Neuronal stem cell (in vitro differentiated cells): ENCODE data around the gene ATP7A.

Source experiments
- DNase-seq: peaks from one replicate; pipeline ENCODE4 v3.0.0-alpha.2; 2013; ENCODE audit warnings: low spot score
- H2AFZ ChIP-seq: one replicate; pipeline ENCODE4 v1.6.1; 2013; ENCODE audit warnings: mild to moderate bottlenecking, low read length, inconsistent platforms
- H2AK5ac ChIP-seq: 2 replicates; pipeline ENCODE4 v1.6.1; 2013; ENCODE audit warnings: low read depth, mild to moderate bottlenecking, inconsistent platforms, low read length, moderate library complexity, mixed read lengths
- H2BK120ac ChIP-seq: 2 replicates; pipeline ENCODE4 v1.6.1; 2013; ENCODE audit warnings: low read depth, mild to moderate bottlenecking, inconsistent platforms, low read length, moderate library complexity, mixed read lengths
- H2BK12ac ChIP-seq: one replicate; pipeline ENCODE4 v1.6.1; 2013; ENCODE audit warnings: low read length, inconsistent platforms
- H2BK15ac ChIP-seq: 2 replicates; pipeline ENCODE4 v1.6.1; 2013; ENCODE audit warnings: mild to moderate bottlenecking, low read length, inconsistent platforms, mixed read lengths
- H2BK5ac ChIP-seq: one replicate; pipeline ENCODE4 v1.6.1; 2013; ENCODE audit warnings: inconsistent platforms, mild to moderate bottlenecking, low read length, moderate library complexity
- H3K14ac ChIP-seq: one replicate; pipeline ENCODE4 v1.6.1; 2013; ENCODE audit warnings: low read length, inconsistent platforms
- H3K18ac ChIP-seq: 2 replicates; pipeline ENCODE4 v1.6.1; 2013; ENCODE audit warnings: low read length, inconsistent platforms
- H3K23ac ChIP-seq: 2 replicates; pipeline ENCODE4 v1.6.1; 2013; ENCODE audit warnings: low read depth, mild to moderate bottlenecking, mixed read lengths, low read length, inconsistent platforms; ENCODE audit not compliant: poor library complexity
- H3K27ac ChIP-seq: replicated peaks from 3 replicates; pipeline ENCODE4 v1.5.1; 2013; ENCODE audit warnings: low read length, inconsistent platforms
- H3K27me3 ChIP-seq, 3 experiments: 2 replicates each; pipeline ENCODE4 v1.6.1; 2013; ENCODE audit warnings: low read length in 3 of 3, mild to moderate bottlenecking in 2 of 3, inconsistent platforms in 1 of 3, low read depth in 1 of 3, mixed read lengths in 1 of 3, moderate library complexity in 1 of 3; ENCODE audit not compliant: control insufficient read depth in 3 of 3, insufficient read depth in 3 of 3
- H3K36me3 ChIP-seq, 2 donors: replicated peaks in 1 of 2; 2 replicates each; pipeline ENCODE4 v1.6.1; 2013; ENCODE audit warnings: low read length in 2 of 2; ENCODE audit not compliant: control insufficient read depth in 2 of 2, insufficient read depth in 2 of 2
- H3K4ac ChIP-seq: 2 replicates; pipeline ENCODE4 v1.6.1; 2013; ENCODE audit warnings: inconsistent platforms, mild to moderate bottlenecking, low read length, moderate library complexity
- H3K4me1 ChIP-seq, 2 donors: 1 replicate in 1 of 2; 2 replicates in 1 of 2; pipeline ENCODE4 v1.6.1; 2013; ENCODE audit warnings: low read length in 2 of 2, low read depth in 1 of 2; ENCODE audit not compliant: control insufficient read depth in 2 of 2, insufficient read depth in 1 of 2
- H3K4me2 ChIP-seq: one replicate; pipeline ENCODE4 v1.6.1; 2013; ENCODE audit warnings: mild to moderate bottlenecking, low read length, inconsistent platforms; ENCODE audit not compliant: insufficient read depth, poor library complexity, severe bottlenecking
- H3K4me3 ChIP-seq, 2 donors: 2 replicates each; pipeline ENCODE4 v1.5.1; 2013; ENCODE audit warnings: low read length in 2 of 2, mild to moderate bottlenecking in 2 of 2, inconsistent platforms in 1 of 2, moderate library complexity in 1 of 2
- H3K79me1 ChIP-seq: one replicate; pipeline ENCODE4 v1.6.1; 2013; ENCODE audit warnings: low read depth, mild to moderate bottlenecking, inconsistent platforms, low read length, moderate library complexity
- H3K9ac ChIP-seq: one replicate; pipeline ENCODE4 v1.6.1; 2013; ENCODE audit warnings: mild to moderate bottlenecking, low read depth, low read length, inconsistent platforms; ENCODE audit not compliant: poor library complexity
- H3K9me3 ChIP-seq, 2 donors: replicated peaks in 1 of 2; 2 replicates each; pipeline versions ENCODE3 to v1.6.1; 2013; ENCODE audit warnings: low read length in 2 of 2, mild to moderate bottlenecking in 2 of 2, inconsistent platforms in 1 of 2, low read depth in 1 of 2, mixed read lengths in 1 of 2, moderate library complexity in 1 of 2; ENCODE audit not compliant: control insufficient read depth in 2 of 2, insufficient read depth in 1 of 2
- H4K8ac ChIP-seq: one replicate; pipeline ENCODE4 v1.6.1; 2013; ENCODE audit warnings: low read depth, mild to moderate bottlenecking, inconsistent platforms, low read length, moderate library complexity
- H4K91ac ChIP-seq: one replicate; pipeline ENCODE4 v1.6.1; 2013; ENCODE audit warnings: low read length, low read depth, mild to moderate bottlenecking, inconsistent platforms; ENCODE audit not compliant: poor library complexity
- WGBS, 2 donors: extraction: QIAGEN DNeasy Blood & Tissue Kit; methylation state at CpG; one replicate each; pipeline ENCODE4 v1.1.7; 2013; ENCODE audit warnings: missing lambda C conversion rate in 2 of 2, mixed read lengths in 1 of 2; ENCODE audit not compliant: insufficient read length in 2 of 2, insufficient replicate concordance in 1 of 2; ENCODE audit errors: extremely low coverage in 2 of 2; 5-methylcytosine and 5-hydroxymethylcytosine counted together

Gene ATP7A

GRCh38 chrX:78037881-78038280 is 127.4 kb downstream of the ATP7A start:
- H2BK5ac ChIP-seq, result no peak overlapping the region
- H3K9me3 ChIP-seq, result no peaks in the 10 kb centered on the region
- H4K8ac ChIP-seq, result no peak overlapping the region
- no peaks in the 10 kb centered on the region for H3K4me1 ChIP-seq
- H2BK12ac ChIP-seq, result no peak overlapping the region
- no peaks in the 10 kb centered on the region for H3K27me3 ChIP-seq
- H3K27ac ChIP-seq, result no peak overlapping the region
- H2AFZ ChIP-seq, result no peak overlapping the region
- no peak overlapping the region for H3K18ac ChIP-seq
- no peak overlapping the region for H3K23ac ChIP-seq
- H3K9ac ChIP-seq, result no peak overlapping the region
- no peak overlapping the region for H3K4ac ChIP-seq
- H3K4me3 ChIP-seq, result no peak overlapping the region
- H3K79me1 ChIP-seq, result no peaks in the 10 kb centered on the region
- no peak overlapping the region for H2AK5ac ChIP-seq
- H2BK120ac ChIP-seq, result no peak overlapping the region
- H2BK15ac ChIP-seq, result no peak overlapping the region
- no peak for DNase-seq
- H3K4me2 ChIP-seq, result no peak overlapping the region
- H3K36me3 ChIP-seq, result no peaks in the 10 kb centered on the region
- no CpG with 5 or more reads among the region's 3 CpGs for WGBS, 2 donors
- no peak overlapping the region for H4K91ac ChIP-seq
- H3K14ac ChIP-seq, result no peak overlapping the region

- Histone ChIP-seq H3K23ac (no peak overlapping the region), H3K14ac (no peak overlapping the region), H2BK120ac (no peak overlapping the region), H4K8ac (no peak overlapping the region), H3K4me1 (no peaks in the 10 kb centered on the region), H3K27ac (no peak overlapping the region), H3K18ac (no peak overlapping the region), H4K91ac (no peak overlapping the region), H3K36me3 (no peaks in the 10 kb centered on the region), H3K4me2 (no peak overlapping the region), H2AFZ (no peak overlapping the region), H2BK12ac (no peak overlapping the region), H3K9me3 (no peaks in the 10 kb centered on the region), H2BK5ac (no peak overlapping the region), H3K4ac (no peak overlapping the region), H3K27me3 (no peaks in the 10 kb centered on the region), H3K9ac (no peak overlapping the region), H2BK15ac (no peak overlapping the region), H3K79me1 (no peaks in the 10 kb centered on the region), H2AK5ac (no peak overlapping the region), H3K4me3 (no peak overlapping the region)
- no peak for DNase-seq
- no CpG with 5 or more reads among the region's 1 CpG for WGBS, 2 donors
Measured at GRCh38 chrX:78042601-78043000, 132.1 kb downstream of the ATP7A start.

GRCh38 chrX:78046362-78046761 is 135.9 kb downstream of the ATP7A start:
- no peak overlapping the region for H2BK12ac ChIP-seq
- no peak overlapping the region for H2AK5ac ChIP-seq
- H3K9ac ChIP-seq, result no peak overlapping the region
- H3K36me3 ChIP-seq, result no peaks in the 10 kb centered on the region
- H3K4me1 ChIP-seq, result no peaks in the 10 kb centered on the region
- H3K4me3 ChIP-seq, result no peak overlapping the region
- H4K8ac ChIP-seq, result no peak overlapping the region
- H3K23ac ChIP-seq, result no peak overlapping the region
- no peaks in the 10 kb centered on the region for H3K27me3 ChIP-seq
- no peak overlapping the region for H3K4me2 ChIP-seq
- no peak overlapping the region for H2BK5ac ChIP-seq
- no peak for DNase-seq
- H3K9me3 ChIP-seq, result no peaks in the 10 kb centered on the region
- H3K27ac ChIP-seq, result no peak overlapping the region
- WGBS, 2 donors, result no CpG with 5 or more reads among the region's 4 CpGs
- H2BK120ac ChIP-seq, result no peak overlapping the region
- no peak overlapping the region for H2BK15ac ChIP-seq
- no peak overlapping the region for H4K91ac ChIP-seq
- H3K4ac ChIP-seq, result no peak overlapping the region
- H3K79me1 ChIP-seq, result no peaks in the 10 kb centered on the region
- H2AFZ ChIP-seq, result no peak overlapping the region
- no peak overlapping the region for H3K18ac ChIP-seq
- H3K14ac ChIP-seq, result no peak overlapping the region

- no peak overlapping the region for H4K8ac ChIP-seq
- H3K36me3 ChIP-seq, result no peaks in the 10 kb centered on the region
- no peaks in the 10 kb centered on the region for H3K27me3 ChIP-seq
- no peak overlapping the region for H3K27ac ChIP-seq
- no peaks in the 10 kb centered on the region for H3K79me1 ChIP-seq
- no peak overlapping the region for H3K18ac ChIP-seq
- no peak overlapping the region for H3K9ac ChIP-seq
- no peak overlapping the region for H2BK12ac ChIP-seq
- no peak overlapping the region for H4K91ac ChIP-seq
- H3K4ac ChIP-seq, result no peak overlapping the region
- H3K4me3 ChIP-seq, result no peak overlapping the region
- H2BK15ac ChIP-seq, result no peak overlapping the region
- no peak overlapping the region for H3K14ac ChIP-seq
- no peak overlapping the region for H2AK5ac ChIP-seq
- no peak overlapping the region for H3K23ac ChIP-seq
- no peak overlapping the region for H3K4me2 ChIP-seq
- no peaks in the 10 kb centered on the region for H3K4me1 ChIP-seq
- WGBS, 2 donors, result no CpG with 5 or more reads among the region's 2 CpGs
- no peaks in the 10 kb centered on the region for H3K9me3 ChIP-seq
- no peak overlapping the region for H2BK120ac ChIP-seq
- no peak overlapping the region for H2BK5ac ChIP-seq
- H2AFZ ChIP-seq, result no peak overlapping the region
- DNase-seq, result no peak
Measured at GRCh38 chrX:78048052-78048451, 137.6 kb downstream of the ATP7A start.
